ENCODE measurements around the gene TRIM22.
"Not testable (repeated sequence)": the region's sequence is repeated elsewhere in the genome, so short reads cannot be mapped to it uniquely, and the experiment has no call there.

The TRIM22 gene

DNA sequence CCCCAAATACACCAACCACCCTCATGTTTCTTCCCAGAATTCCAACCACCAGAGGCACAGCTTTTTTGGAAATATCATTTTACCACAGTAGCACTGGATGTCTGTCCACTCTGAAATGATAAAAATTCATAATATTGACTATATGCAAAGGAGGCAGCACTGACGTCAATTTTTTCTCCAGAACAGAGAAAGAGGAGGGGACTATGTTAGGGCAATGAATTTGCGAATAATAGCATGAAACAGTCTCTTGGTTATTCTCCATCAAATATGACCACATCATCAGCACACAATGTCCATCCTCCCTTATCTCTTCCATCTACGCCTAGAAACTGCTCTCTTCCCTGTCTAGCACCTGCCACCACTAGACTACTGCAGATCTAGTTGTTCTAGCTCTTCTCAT is 43.5 kb upstream of the TRIM22 start:
- H4K20me1 ChIP-seq (ENCODE audit: insufficient read depth, low read length) = no peaks in the 10 kb centered on the region
- no peak overlapping the region for H3K27ac ChIP-seq (ENCODE audit: low read length)
- no peaks in the 10 kb centered on the region for H3K79me2 ChIP-seq (ENCODE audit: low read length)
- H3K9me2 ChIP-seq (replicated peaks; ENCODE audit: insufficient read depth, low read length) = no peaks in the 10 kb centered on the region
- no peak overlapping the region for H3K4me3 ChIP-seq (ENCODE audit: low read length)
- H3K27me3 ChIP-seq (replicated peaks; ENCODE audit: insufficient read depth, low read length) = no peaks in the 10 kb centered on the region
- H3F3A ChIP-seq (ENCODE audit: insufficient read depth, low read length) = no peaks in the 10 kb centered on the region
- no peak overlapping the region for H3K9ac ChIP-seq (ENCODE audit: low read length)
- H3K4me1 ChIP-seq (ENCODE audit: low read length) = no peaks in the 10 kb centered on the region
- TF ChIP-seq EZH2phosphoT487 (IDR thresholded peaks at IDR 0.05; ENCODE audit: low read length) (no peak), EZH2 (optimal IDR thresholded peaks at IDR 0.05; ENCODE audit: low read depth, low read length) (no peak)
- TF ChIP-seq, protein P1, sequence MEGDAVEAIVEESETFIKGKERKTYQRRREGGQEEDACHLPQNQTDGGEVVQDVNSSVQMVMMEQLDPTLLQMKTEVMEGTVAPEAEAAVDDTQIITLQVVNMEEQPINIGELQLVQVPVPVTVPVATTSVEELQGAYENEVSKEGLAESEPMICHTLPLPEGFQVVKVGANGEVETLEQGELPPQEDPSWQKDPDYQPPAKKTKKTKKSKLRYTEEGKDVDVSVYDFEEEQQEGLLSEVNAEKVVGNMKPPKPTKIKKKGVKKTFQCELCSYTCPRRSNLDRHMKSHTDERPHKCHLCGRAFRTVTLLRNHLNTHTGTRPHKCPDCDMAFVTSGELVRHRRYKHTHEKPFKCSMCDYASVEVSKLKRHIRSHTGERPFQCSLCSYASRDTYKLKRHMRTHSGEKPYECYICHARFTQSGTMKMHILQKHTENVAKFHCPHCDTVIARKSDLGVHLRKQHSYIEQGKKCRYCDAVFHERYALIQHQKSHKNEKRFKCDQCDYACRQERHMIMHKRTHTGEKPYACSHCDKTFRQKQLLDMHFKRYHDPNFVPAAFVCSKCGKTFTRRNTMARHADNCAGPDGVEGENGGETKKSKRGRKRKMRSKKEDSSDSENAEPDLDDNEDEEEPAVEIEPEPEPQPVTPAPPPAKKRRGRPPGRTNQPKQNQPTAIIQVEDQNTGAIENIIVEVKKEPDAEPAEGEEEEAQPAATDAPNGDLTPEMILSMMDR (IDR thresholded peaks at IDR 0.05; ENCODE audit: low read length) = no peak
- no peak overlapping the region for H3K4me2 ChIP-seq (ENCODE audit: low read depth, low read length)
- no peak overlapping the region for H2AFZ ChIP-seq (ENCODE audit: low read length)
- no peaks in the 10 kb centered on the region for H3K36me3 ChIP-seq (replicated peaks; ENCODE audit: insufficient read depth, low read length)
- H3K9me3 ChIP-seq (replicated peaks; ENCODE audit: insufficient read depth, low read length) = no peaks in the 10 kb centered on the region
- DNase-seq = no peak

DNA sequence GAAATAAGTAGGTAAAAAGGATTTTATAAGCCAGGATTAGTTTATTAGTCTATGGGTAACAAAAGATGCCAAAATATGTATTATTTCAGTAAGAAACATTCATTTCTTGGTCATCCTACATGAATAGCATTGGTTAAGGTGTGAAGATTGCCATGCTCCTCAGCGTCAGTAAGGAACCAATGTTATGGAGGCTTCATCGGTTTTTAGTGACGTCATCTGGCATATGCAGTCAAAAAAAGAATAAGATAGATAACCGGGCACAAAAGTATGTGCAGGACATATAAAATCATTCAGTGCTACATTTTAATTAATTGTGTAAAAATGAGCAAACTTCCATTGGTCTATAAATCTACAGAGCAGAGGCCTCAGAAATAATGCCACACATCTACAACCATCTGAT is 34.1 kb upstream of the TRIM22 start:
- Histone ChIP-seq H3K27me3 (replicated peaks; ENCODE audit: insufficient read depth, low read length) (no peaks in the 10 kb centered on the region), H3K4me1 (ENCODE audit: low read length) (no peaks in the 10 kb centered on the region)

DNA sequence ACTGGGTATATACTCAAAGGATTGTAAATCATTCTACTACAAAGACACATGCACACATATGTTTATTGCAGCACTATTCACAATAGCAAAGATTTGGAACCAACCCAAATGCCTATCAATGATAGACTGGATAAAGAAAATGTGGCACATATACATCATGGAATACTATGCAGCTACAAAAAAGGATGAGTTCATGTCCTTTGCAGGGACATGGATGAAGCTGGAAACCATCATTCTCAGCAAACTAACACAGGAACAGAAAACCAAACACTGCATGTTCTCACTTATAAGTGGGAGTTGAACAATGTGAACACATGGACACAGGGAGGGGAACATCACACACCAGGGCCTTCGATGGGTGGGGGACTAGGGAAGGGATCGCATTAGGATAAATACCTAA is 32.6 kb upstream of the TRIM22 start:
- H3F3A ChIP-seq (ENCODE audit: insufficient read depth, low read length); H3K4me1 ChIP-seq (ENCODE audit: low read length); H3K79me2 ChIP-seq (ENCODE audit: low read length); H3K4me3 ChIP-seq (ENCODE audit: low read length); H3K4me2 ChIP-seq (ENCODE audit: low read depth, low read length); H4K20me1 ChIP-seq (ENCODE audit: insufficient read depth, low read length); H3K9me3 ChIP-seq (replicated peaks; ENCODE audit: insufficient read depth, low read length); DNase-seq; H3K9ac ChIP-seq (ENCODE audit: low read length); H3K9me2 ChIP-seq (replicated peaks; ENCODE audit: insufficient read depth, low read length); H2AFZ ChIP-seq (ENCODE audit: low read length); H3K27ac ChIP-seq (ENCODE audit: low read length); H3K36me3 ChIP-seq (replicated peaks; ENCODE audit: insufficient read depth, low read length); H3K27me3 ChIP-seq (replicated peaks; ENCODE audit: insufficient read depth, low read length): not testable (repeated sequence)

More for the DNA sequence above, 34.1 kb upstream of the TRIM22 start:
- H3K4me3 ChIP-seq (ENCODE audit: low read length) = no peak overlapping the region
- DNase-seq = no peak
- no peak overlapping the region for H3K4me2 ChIP-seq (ENCODE audit: low read depth, low read length)
- TF ChIP-seq EZH2phosphoT487 (IDR thresholded peaks at IDR 0.05; ENCODE audit: low read length) (no peak), EZH2 (optimal IDR thresholded peaks at IDR 0.05; ENCODE audit: low read depth, low read length) (no peak)
- TF ChIP-seq, protein P1 (IDR thresholded peaks at IDR 0.05; ENCODE audit: low read length) = no peak
- no peak overlapping the region for H3K27ac ChIP-seq (ENCODE audit: low read length)
- H3K9me2 ChIP-seq (replicated peaks; ENCODE audit: insufficient read depth, low read length) = no peaks in the 10 kb centered on the region
- H3K9ac ChIP-seq (ENCODE audit: low read length) = no peak overlapping the region
- H2AFZ ChIP-seq (ENCODE audit: low read length) = no peak overlapping the region
- H3K36me3 ChIP-seq (replicated peaks; ENCODE audit: insufficient read depth, low read length) = no peaks in the 10 kb centered on the region
- H3K9me3 ChIP-seq (replicated peaks; ENCODE audit: insufficient read depth, low read length) = no peaks in the 10 kb centered on the region
- H3K79me2 ChIP-seq (ENCODE audit: low read length) = no peaks in the 10 kb centered on the region
- H4K20me1 ChIP-seq (ENCODE audit: insufficient read depth, low read length) = no peaks in the 10 kb centered on the region
- no peaks in the 10 kb centered on the region for H3F3A ChIP-seq (ENCODE audit: insufficient read depth, low read length)

GRCh38 chr11:5658318-5658717 is 31.3 kb upstream of the TRIM22 start:
- H3K27me3 ChIP-seq (replicated peaks; ENCODE audit: insufficient read depth, low read length) = no peaks in the 10 kb centered on the region
- DNase-seq = no peak
- no peaks in the 10 kb centered on the region for H3K79me2 ChIP-seq (ENCODE audit: low read length)

More at GRCh38 chr11:5658318-5658717, 31.3 kb upstream of the TRIM22 start:
- Histone ChIP-seq H3K4me1 (ENCODE audit: low read length) (no peaks in the 10 kb centered on the region), H3F3A (ENCODE audit: insufficient read depth, low read length) (no peaks in the 10 kb centered on the region), H3K36me3 (replicated peaks; ENCODE audit: insufficient read depth, low read length) (no peaks in the 10 kb centered on the region), H3K9me3 (replicated peaks; ENCODE audit: insufficient read depth, low read length) (no peaks in the 10 kb centered on the region), H3K9ac (ENCODE audit: low read length) (no peak overlapping the region), H4K20me1 (ENCODE audit: insufficient read depth, low read length) (no peaks in the 10 kb centered on the region), H3K4me2 (ENCODE audit: low read depth, low read length) (no peak overlapping the region), H3K27ac (ENCODE audit: low read length) (no peak overlapping the region), H2AFZ (ENCODE audit: low read length) (no peak overlapping the region), H3K4me3 (ENCODE audit: low read length) (no peak overlapping the region), H3K9me2 (replicated peaks; ENCODE audit: insufficient read depth, low read length) (no peaks in the 10 kb centered on the region)
- TF ChIP-seq EZH2phosphoT487 (IDR thresholded peaks at IDR 0.05; ENCODE audit: low read length) = no peak
- TF ChIP-seq, protein P1 (IDR thresholded peaks at IDR 0.05; ENCODE audit: low read length) = no peak
- TF ChIP-seq EZH2 (optimal IDR thresholded peaks at IDR 0.05; ENCODE audit: low read depth, low read length) = no peak
